ENCODE measurements around the gene LMF1. TPM values are rescaled to one million over a fixed set of nuclear protein-coding genes. Genes with fewer than 3 reads are reported as not detected.
A peak's percentile ranks its signal among the peaks of the same experiment; 100 is the strongest.

The LMF1 gene
- total and polyA plus RNA-seq, 7 experiments from 2014 or later = 10.6 to 63.1 (median 41.3) TPM

DNA sequence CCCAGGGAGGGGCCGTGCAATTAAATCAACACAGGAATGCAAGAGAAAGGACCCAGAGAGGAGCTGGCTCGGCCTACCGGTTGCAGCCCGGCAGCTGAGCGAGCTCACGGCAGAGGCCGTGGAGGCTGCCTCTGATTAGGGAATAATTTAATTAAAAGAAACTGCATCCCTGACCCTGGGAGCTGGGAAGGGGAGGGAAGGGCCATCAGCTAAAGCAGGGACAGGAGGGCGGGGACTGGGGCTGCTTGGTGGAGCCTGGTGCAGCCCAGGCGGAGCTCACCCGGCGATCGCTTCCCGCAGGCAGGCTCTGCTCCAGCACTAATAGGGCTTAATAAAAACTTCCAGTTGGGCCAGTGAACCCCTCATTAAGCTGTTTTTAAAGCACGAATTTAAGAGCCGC lies 43.4 kb downstream of the LMF1 start:
- Mint-ChIP-seq H3K4me1 (no peaks in the 10 kb centered on the region), H3K27me3 (no peaks in the 10 kb centered on the region), H3K4me3 (no peak overlapping the region), H3K27ac (no peak overlapping the region), H3K9me3 (peaks cover 0 to 4% (median 2%) of the 10 kb centered on the region in 11 donors), H3K36me3 (peaks cover 5 to 62% (median 25%) of the 10 kb centered on the region in 5 donors)
- Histone ChIP-seq H3K9me3 (ENCODE audit: control insufficient read depth in 2 of 3, low read length in 3 of 3) (peaks cover 0 to 6% (median 0%) of the 10 kb centered on the region in 3 experiments), H3K27ac (ENCODE audit: low read depth, low read length) (no peak overlapping the region), H3K27me3 (ENCODE audit: control insufficient read depth in 2 of 2, insufficient read depth in 2 of 2, low read length in 2 of 2) (no peaks in the 10 kb centered on the region), H3K4me3 (ENCODE audit: low read length) (no peak overlapping the region), H3K4me1 (ENCODE audit: control insufficient read depth in 2 of 2, insufficient read depth in 2 of 2, low read length in 2 of 2) (no peaks in the 10 kb centered on the region), H3K36me3 (ENCODE audit: control insufficient read depth in 2 of 3, insufficient read depth in 3 of 3, low read length in 3 of 3) (peaks cover 0 to 47% (median 0%) of the 10 kb centered on the region in 3 experiments)
- intact Hi-C loops (cut with micrococcal nuclease) = no loop called here
- ATAC-seq (no peak), DNase-seq (no peak)
- CTCF ChIA-PET = no interaction called here
- POLR2A ChIA-PET = no interaction called here

DNA sequence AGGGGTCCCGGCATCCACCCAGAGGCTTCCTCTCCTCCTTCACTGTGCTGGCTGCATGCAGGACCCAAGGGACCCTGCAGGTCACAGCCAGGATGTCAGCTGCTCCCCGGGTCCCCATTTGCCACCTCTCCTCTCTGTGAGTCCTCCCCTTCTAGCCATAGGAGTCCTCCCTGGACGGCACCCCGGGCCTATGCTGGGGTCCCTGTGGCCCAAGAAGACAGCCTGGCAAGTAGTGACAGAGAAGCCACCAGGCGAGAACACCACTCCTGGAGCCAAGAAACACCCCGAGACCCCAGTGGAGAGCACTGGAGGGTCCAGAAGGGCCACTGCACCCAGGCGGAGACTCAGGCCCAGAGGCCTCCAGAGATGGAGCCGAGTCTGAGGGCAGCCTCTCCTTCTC lies 44.1 kb downstream of the LMF1 start:
- DNase-seq = no peak
- Mint-ChIP-seq H3K36me3 (peaks cover 9 to 64% (median 31%) of the 10 kb centered on the region in 5 donors), H3K27me3 (no peaks in the 10 kb centered on the region), H3K9me3 (peaks cover 0 to 4% (median 2%) of the 10 kb centered on the region in 11 donors), H3K27ac (no peak overlapping the region), H3K4me3 (no peak overlapping the region), H3K4me1 (no peaks in the 10 kb centered on the region)
- ChIA-PET POLR2A (no interaction called here), CTCF (no interaction called here)
- intact Hi-C loops (cut with micrococcal nuclease) = no loop called here
- Histone ChIP-seq H3K4me1 (ENCODE audit: control insufficient read depth in 2 of 2, insufficient read depth in 2 of 2, low read length in 2 of 2) (no peaks in the 10 kb centered on the region), H3K27ac (ENCODE audit: low read depth, low read length) (no peak overlapping the region), H3K4me3 (ENCODE audit: low read length) (no peak overlapping the region), H3K27me3 (ENCODE audit: control insufficient read depth in 2 of 2, insufficient read depth in 2 of 2, low read length in 2 of 2) (no peaks in the 10 kb centered on the region), H3K9me3 (ENCODE audit: control insufficient read depth in 2 of 3, low read length in 3 of 3) (peaks cover 0 to 6% (median 0%) of the 10 kb centered on the region in 3 experiments), H3K36me3 (ENCODE audit: control insufficient read depth in 2 of 3, insufficient read depth in 3 of 3, low read length in 3 of 3) (peaks cover 0 to 53% (median 0%) of the 10 kb centered on the region in 3 experiments)
- no peak for ATAC-seq

DNA sequence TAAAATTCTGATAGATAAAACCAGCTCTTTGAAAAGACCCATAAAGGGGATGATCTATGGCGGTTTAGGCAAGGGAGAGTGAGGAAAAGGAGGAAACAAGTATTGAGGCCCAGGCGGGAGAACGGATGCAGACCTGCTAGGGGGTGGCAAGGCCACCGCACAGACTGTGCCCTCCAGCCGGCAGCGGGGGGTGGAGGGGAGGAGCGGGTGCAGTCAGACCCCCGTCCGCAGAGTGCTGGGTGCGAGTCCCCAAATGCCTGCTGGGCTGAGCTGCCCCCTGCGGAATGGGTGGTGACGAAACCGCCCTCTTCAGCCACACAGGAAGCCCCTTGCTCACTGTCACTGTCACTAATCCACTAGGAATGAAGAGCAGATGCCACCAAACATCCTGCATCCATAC lies 46.0 kb downstream of the LMF1 start:
- Mint-ChIP-seq H3K27ac (no peak overlapping the region), H3K4me3 (no peak overlapping the region), H3K9me3 (peaks cover 0 to 4% (median 2%) of the 10 kb centered on the region in 11 donors), H3K4me1 (peaks cover 0 to 6% (median 0%) of the 10 kb centered on the region in 7 donors), H3K36me3 (peaks cover 9 to 61% (median 34%) of the 10 kb centered on the region in 5 donors), H3K27me3 (no peaks in the 10 kb centered on the region)
- ChIA-PET CTCF (no interaction called here), POLR2A (no interaction called here)
- DNase-seq (no peak), ATAC-seq (no peak)
- Histone ChIP-seq H3K27ac (ENCODE audit: low read depth, low read length) (no peak overlapping the region), H3K4me3 (ENCODE audit: low read length) (no peak overlapping the region), H3K9me3 (ENCODE audit: control insufficient read depth in 2 of 3, low read length in 3 of 3) (peaks cover 0 to 6% (median 0%) of the 10 kb centered on the region in 3 experiments), H3K27me3 (ENCODE audit: control insufficient read depth in 2 of 2, insufficient read depth in 2 of 2, low read length in 2 of 2) (no peaks in the 10 kb centered on the region), H3K4me1 (ENCODE audit: control insufficient read depth in 2 of 2, insufficient read depth in 2 of 2, low read length in 2 of 2) (no peaks in the 10 kb centered on the region), H3K36me3 (ENCODE audit: control insufficient read depth in 2 of 3, insufficient read depth in 3 of 3, low read length in 3 of 3) (peaks cover 0 to 49% (median 0%) of the 10 kb centered on the region in 3 experiments)
- intact Hi-C loops (cut with micrococcal nuclease) = no loop called here

DNA sequence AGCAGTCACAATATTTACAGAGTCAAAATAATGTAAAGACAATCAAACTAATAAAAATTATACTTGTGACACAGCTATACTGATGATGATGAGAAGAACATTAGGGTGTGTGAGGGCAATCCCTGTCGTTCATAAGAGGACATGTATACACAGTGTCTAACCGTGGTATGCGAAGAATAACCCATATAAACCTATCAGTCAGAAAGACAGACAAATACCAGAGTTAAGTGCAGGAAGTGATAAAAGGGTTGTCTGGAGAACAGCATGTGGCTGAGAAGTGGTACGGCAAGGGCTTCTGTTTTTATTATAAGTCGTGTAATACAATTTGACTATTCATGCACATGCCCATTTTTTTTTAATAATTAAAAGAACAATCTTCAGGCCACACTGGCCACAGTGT lies 46.7 kb downstream of the LMF1 start:
- Mint-ChIP-seq H3K36me3 (peaks cover 9 to 57% (median 30%) of the 10 kb centered on the region in 5 donors), H3K4me1 (peaks cover 0 to 6% (median 0%) of the 10 kb centered on the region in 7 donors), H3K27me3 (no peaks in the 10 kb centered on the region), H3K9me3 (peaks cover 0 to 4% (median 2%) of the 10 kb centered on the region in 11 donors), H3K4me3 (no peak overlapping the region), H3K27ac (no peak overlapping the region)
- intact Hi-C loops (cut with micrococcal nuclease) = no loop called here
- Histone ChIP-seq H3K36me3 (ENCODE audit: control insufficient read depth in 2 of 3, insufficient read depth in 3 of 3, low read length in 3 of 3) (peaks cover 0 to 46% (median 0%) of the 10 kb centered on the region in 3 experiments), H3K4me1 (ENCODE audit: control insufficient read depth in 2 of 2, insufficient read depth in 2 of 2, low read length in 2 of 2) (no peaks in the 10 kb centered on the region), H3K4me3 (ENCODE audit: low read length) (no peak overlapping the region), H3K27ac (ENCODE audit: low read depth, low read length) (no peak overlapping the region), H3K9me3 (ENCODE audit: control insufficient read depth in 2 of 3, low read length in 3 of 3) (peaks cover 0 to 6% (median 0%) of the 10 kb centered on the region in 3 experiments), H3K27me3 (ENCODE audit: control insufficient read depth in 2 of 2, insufficient read depth in 2 of 2, low read length in 2 of 2) (no peaks in the 10 kb centered on the region)
- POLR2A ChIA-PET = no interaction called here
- ATAC-seq = no peak
- no peak for DNase-seq
- CTCF ChIA-PET = no interaction called here

DNA sequence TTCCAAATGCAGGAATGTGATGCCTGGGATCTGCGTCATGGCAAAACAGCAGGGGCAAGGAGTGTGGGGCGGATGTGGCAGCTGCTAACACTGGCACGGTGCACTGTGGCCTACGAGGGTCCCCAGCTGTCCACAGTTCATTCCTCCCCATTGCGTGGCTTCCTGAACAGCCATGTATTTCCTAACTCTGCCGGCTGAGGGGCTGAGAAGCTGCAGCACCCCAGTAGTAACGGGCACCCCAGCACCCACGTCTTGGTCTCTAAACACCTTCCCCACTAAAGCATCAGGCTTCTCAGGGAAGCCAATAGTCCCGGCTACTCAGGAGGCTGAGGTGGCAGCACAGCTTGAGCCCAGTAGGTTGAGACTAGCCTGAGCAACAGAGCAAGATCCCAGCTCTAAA lies 47.6 kb downstream of the LMF1 start:
- Mint-ChIP-seq H3K27me3 (no peaks in the 10 kb centered on the region), H3K27ac (no peak overlapping the region), H3K4me1 (peaks cover 0 to 6% (median 0%) of the 10 kb centered on the region in 7 donors), H3K4me3 (no peak overlapping the region), H3K9me3 (peaks cover 0 to 4% (median 2%) of the 10 kb centered on the region in 11 donors), H3K36me3 (peaks cover 9 to 60% (median 30%) of the 10 kb centered on the region in 5 donors)
- CTCF ChIA-PET = no interaction called here
- Histone ChIP-seq H3K27me3 (ENCODE audit: control insufficient read depth in 2 of 2, insufficient read depth in 2 of 2, low read length in 2 of 2) (no peaks in the 10 kb centered on the region), H3K36me3 (ENCODE audit: control insufficient read depth in 2 of 3, insufficient read depth in 3 of 3, low read length in 3 of 3) (peaks cover 0 to 49% (median 0%) of the 10 kb centered on the region in 3 experiments), H3K4me1 (ENCODE audit: control insufficient read depth in 2 of 2, insufficient read depth in 2 of 2, low read length in 2 of 2) (no peaks in the 10 kb centered on the region), H3K4me3 (ENCODE audit: low read length) (no peak overlapping the region), H3K9me3 (ENCODE audit: control insufficient read depth in 2 of 3, low read length in 3 of 3) (peaks cover 0 to 6% (median 0%) of the 10 kb centered on the region in 3 experiments), H3K27ac (ENCODE audit: low read depth, low read length) (no peak overlapping the region)
- POLR2A ChIA-PET = no interaction called here
- intact Hi-C loops (cut with micrococcal nuclease) = no loop called here
- DNase-seq = no peak
- no peak for ATAC-seq

DNA sequence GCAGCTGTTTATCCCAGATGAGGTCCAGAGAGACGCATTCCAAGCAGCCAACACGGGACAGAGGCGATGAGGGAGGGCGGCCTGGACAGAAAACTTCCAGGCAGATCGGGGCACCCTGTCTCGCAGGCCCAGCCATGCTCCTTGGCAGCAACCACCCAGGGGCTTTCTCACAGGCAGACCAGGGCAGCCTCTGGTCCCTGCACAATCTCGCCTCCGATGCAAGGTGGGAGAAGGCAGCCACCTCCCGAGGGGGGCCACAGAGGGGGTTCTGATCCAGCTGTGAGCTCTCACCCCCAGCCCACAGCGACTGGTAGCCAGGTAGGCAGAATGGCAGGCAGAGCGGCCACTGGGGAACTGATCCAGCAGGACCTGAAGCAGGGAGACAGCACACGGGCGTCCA lies 48.7 kb downstream of the LMF1 start:
- H3K4me3 ChIP-seq (ENCODE audit: low read length) = no peak overlapping the region
- no peaks in the 10 kb centered on the region for H3K4me1 ChIP-seq (ENCODE audit: control insufficient read depth in 2 of 2, insufficient read depth in 2 of 2, low read length in 2 of 2)
- H3K27me3 ChIP-seq (ENCODE audit: control insufficient read depth in 2 of 2, insufficient read depth in 2 of 2, low read length in 2 of 2) = no peaks in the 10 kb centered on the region
- H3K36me3 ChIP-seq (ENCODE audit: control insufficient read depth in 2 of 3, insufficient read depth in 3 of 3, low read length in 3 of 3) = peaks cover 0 to 47% (median 0%) of the 10 kb centered on the region in 3 experiments
- Mint-ChIP-seq H3K27ac (peak overlapping the region in 1 of 9 donors; percentile 40), H3K4me1 (peaks cover 0 to 6% (median 0%) of the 10 kb centered on the region in 7 donors), H3K36me3 (peaks cover 9 to 55% (median 30%) of the 10 kb centered on the region in 5 donors), H3K9me3 (peaks cover 0 to 4% (median 2%) of the 10 kb centered on the region in 11 donors), H3K27me3 (no peaks in the 10 kb centered on the region), H3K4me3 (no peak overlapping the region)
- intact Hi-C loops (cut with micrococcal nuclease) = no loop called here
- H3K27ac ChIP-seq (ENCODE audit: low read depth, low read length) = no peak overlapping the region
- ChIA-PET CTCF (no interaction called here), POLR2A (no interaction called here)
- DNase-seq (no peak), ATAC-seq (no peak)
- peaks cover 0 to 6% (median 0%) of the 10 kb centered on the region in 3 experiments for H3K9me3 ChIP-seq (ENCODE audit: control insufficient read depth in 2 of 3, low read length in 3 of 3)

DNA sequence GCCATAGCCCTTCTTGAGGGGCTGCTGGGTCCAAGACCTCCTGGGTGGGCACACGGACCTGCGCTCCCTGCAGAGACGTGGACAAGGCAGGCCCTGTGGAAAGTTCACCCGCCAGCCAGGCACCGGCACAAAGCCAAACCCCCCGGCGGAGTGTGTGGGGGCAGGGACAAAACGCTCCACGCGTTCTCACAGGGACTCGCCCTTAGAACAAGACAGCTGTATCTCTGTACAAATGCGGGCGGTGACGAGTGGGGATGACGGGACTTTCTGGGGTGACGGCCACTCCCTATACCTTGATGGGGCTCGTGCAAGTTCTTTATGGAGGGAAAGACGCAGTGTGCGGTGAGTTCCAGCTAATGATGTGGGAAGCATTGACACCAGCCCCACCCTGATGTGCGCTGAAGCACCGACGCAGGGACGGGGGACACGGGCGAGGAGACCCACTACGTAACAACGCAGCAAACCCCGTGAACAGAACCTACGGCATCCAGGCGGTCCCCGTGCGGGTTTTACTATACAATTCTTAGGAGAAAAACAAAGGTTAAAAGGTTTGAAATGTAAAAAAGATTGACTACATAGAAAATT lies 49.4 kb downstream of the LMF1 start:
- DNase-seq (no peak), ATAC-seq (no peak)
- Mint-ChIP-seq H3K4me3 (no peak overlapping the region), H3K27ac (peak overlapping the region in 1 of 9 donors; percentile 40), H3K27me3 (no peaks in the 10 kb centered on the region), H3K36me3 (peaks cover 9 to 51% (median 29%) of the 10 kb centered on the region in 5 donors), H3K4me1 (peaks cover 0 to 6% (median 0%) of the 10 kb centered on the region in 7 donors), H3K9me3 (peaks cover 0 to 4% (median 2%) of the 10 kb centered on the region in 11 donors)
- H3K27ac ChIP-seq (ENCODE audit: low read depth, low read length) = no peak overlapping the region
- intact Hi-C loops (cut with micrococcal nuclease) = no loop called here
- H3K9me3 ChIP-seq (ENCODE audit: control insufficient read depth in 2 of 3, low read length in 3 of 3) = no peaks in the 10 kb centered on the region
- ChIA-PET CTCF (no interaction called here), POLR2A (no interaction called here)
- H3K4me1 ChIP-seq (ENCODE audit: control insufficient read depth in 2 of 2, insufficient read depth in 2 of 2, low read length in 2 of 2) = no peaks in the 10 kb centered on the region
- H3K36me3 ChIP-seq (ENCODE audit: control insufficient read depth in 2 of 3, insufficient read depth in 3 of 3, low read length in 3 of 3) = peaks cover 0 to 41% (median 0%) of the 10 kb centered on the region in 3 experiments
- H3K27me3 ChIP-seq (ENCODE audit: control insufficient read depth in 2 of 2, insufficient read depth in 2 of 2, low read length in 2 of 2) = no peaks in the 10 kb centered on the region
- H3K4me3 ChIP-seq (ENCODE audit: low read length) = no peak overlapping the region

All from naive thymus-derived CD4-positive, alpha-beta T cell (primary cell).